GM19467 (cell line): ENCODE data around the gene FOXL3.

Experiments
- ATAC-seq: cut with Tn5 transposase; IDR thresholded peaks from one replicate; pipeline ENCODE4 v1.9.1; 2021; ENCODE audit warnings: mild to moderate bottlenecking, moderate library complexity; ENCODE audit not compliant: unreplicated experiment

The FOXL3 gene

DNA sequence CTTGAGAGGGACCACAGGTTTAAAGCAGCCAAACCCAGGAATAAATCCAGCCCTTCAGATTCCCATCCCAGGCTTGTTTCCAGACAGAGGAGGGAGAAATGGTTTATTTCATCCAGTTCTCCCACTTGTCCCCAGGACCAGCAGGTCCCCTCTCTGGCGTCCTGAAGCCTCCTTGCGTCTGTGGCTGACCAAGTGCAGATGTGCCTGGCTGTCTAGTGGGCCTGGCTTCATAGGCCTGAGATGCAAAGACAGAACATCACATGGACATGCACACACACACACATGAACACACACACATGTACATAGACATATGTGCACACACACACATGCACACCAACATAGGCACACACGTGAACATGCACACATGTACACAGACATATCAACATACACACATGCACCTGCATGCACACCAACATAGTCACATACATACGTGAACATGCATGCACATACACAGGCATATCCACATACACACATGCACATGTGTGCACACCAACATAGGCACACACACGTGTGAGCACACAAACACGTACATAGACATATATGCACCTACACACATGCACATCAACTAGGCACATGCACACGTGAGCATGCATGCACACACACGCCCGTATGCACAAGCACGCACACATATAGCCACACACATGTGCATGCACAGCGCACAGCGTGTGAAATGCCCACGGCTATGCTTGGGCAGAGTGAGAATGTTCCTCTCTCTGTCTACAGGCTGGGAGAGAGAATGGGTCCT, 10.7 kb downstream of the FOXL3 start:
- no peak for ATAC-seq

DNA sequence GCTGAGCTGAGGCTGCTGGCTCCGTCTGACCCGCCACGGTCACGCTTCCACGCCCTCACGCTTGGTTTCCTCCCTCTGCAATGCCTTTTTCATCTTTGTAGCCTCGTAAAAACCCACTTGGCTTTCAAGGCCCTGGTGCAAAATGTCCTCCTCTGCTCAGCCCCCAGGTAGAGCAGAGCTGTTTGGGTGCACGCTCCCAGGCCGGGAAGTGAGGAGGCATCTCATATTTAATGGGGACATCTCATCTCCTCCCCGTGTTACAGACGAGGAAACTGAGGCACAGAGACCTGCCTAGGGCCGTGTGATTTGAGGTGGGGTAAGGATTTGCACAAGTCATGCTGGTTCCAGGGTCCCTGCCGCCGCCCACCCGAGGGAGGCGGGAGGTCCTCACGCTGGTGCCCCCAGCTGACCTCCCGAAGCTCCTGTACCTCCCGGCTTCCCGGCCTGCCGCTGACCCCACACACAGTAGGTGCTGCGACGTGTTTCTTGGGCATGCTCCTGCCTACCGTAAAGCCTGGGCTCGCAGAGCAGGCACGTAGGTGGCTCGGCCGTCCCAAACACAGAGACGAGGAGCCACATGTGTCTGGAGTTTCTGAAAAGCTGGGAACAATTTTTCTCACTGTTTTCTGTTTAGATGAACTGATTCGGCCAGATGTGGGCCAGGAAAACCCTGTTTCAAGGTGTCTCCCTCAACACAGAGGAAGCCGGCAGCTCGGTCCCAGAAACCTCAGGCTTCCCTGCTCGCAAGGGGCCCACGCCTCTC, 11.5 kb downstream of the FOXL3 start:
- no peak for ATAC-seq

GRCh38 chr7:302054-302992, 12.4 kb downstream of the FOXL3 start:
- no peak for ATAC-seq

- no peak for ATAC-seq
Observed at GRCh38 chr7:303425-303824, 13.5 kb downstream of the FOXL3 start.

DNA sequence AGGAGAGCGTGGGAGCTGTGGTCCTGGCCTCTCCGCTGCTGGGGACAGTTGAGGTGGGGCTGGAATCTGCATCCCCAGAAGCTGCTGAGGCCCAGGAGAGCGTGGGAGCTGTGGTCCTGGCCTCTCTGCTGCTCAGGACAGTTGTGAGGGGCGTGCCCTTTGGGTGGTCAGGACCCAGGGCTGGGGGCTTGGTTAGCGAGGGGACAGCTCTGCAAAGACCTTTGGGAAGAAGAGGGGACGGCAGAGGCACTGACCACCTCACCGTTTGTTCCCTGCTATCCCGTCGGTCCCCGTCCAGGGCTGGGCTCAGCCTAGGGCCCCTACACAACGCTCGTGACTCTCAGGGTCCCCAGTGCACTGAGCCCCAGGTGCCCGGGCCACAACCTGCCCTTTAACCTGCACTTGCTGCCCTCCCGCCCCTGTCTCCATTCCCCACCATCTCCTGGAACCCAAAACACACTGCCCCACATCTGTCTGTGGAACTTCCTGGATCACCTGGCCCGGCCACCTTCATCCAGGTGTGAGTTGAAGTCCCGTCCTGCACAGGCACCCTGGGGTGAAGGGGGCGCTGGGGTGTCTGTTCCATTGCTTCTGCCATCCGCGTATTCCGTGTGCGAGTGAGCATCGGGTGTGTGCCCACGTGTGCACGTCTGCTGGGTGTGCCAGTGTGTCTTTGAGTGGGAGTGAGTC, 14.1 kb downstream of the FOXL3 start:
- no peak for ATAC-seq

DNA sequence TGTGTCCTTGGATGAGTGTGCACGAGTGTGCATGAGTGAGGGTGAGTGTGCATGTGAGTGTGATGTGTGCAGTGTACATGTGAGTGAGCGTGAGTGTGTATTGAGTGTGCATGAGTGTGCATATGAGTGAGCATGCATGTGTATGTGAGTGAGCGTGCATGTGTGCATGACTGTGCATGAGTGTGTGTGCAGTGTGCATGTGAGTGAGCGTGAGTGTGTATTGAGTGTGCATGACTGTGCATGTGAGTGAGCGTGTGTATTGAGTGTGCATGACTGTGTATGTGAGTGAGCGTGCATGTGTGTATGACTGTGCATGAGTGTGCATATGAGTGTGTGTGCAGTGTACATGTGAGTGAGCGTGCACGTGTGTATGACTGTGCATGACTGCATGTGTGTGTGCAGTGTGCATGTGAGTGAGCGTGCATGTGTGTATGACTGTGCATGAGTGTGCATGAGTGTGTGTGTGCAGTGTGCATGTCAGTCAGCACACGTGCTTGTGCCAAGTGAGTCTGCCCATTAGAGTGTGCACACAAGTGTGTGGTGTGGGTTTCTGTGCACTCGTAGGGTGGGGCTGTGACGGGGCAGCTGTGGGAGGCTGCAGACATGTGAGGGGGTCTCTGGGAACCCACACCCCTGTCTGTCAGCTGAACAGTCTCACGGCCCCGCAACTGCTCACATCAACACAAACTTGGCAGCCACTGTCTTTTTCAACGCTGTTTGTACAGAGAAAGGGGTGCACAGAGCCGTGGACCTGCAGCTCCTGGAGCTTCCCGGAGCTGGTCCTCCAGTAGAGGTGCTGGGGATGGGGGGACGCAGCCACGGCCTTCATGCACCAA, 14.8 kb downstream of the FOXL3 start:
- ATAC-seq, result no peak

DNA sequence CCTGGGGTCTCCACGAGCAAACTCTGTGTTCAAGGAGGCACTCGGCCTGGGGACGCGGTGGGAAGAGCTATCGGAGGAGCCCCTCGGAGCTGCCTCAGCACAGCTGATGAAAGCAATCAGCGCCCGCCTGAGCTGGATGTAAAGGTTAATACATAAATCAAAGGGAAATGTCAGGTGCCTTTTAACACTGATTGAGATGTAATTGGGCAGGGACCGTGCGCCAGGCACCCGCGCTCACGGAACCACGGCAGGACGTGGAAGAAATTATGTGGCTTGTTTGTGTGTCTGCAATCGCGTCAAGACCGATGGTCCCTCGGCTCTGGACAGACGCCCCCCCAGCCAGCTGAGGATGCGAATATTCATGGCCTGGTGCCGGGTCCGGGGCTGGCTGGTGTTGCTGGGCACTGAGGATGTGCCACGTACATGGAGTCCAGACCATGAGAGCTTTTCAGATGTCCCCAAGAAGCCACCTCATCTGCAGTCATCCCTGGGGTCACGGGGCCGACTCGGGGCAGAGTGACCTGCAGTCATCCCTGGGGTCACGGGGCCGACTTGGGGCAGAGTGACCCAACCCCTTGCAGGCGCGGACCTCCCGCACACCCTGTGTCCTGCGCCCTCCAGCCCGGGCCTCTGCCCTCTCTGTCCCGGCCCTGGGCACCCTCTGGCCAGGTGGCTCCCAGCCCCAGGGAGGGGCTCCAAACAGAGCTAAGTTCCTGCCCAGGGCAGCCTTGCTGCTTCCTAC, 15.6 kb downstream of the FOXL3 start:
- no peak for ATAC-seq

DNA sequence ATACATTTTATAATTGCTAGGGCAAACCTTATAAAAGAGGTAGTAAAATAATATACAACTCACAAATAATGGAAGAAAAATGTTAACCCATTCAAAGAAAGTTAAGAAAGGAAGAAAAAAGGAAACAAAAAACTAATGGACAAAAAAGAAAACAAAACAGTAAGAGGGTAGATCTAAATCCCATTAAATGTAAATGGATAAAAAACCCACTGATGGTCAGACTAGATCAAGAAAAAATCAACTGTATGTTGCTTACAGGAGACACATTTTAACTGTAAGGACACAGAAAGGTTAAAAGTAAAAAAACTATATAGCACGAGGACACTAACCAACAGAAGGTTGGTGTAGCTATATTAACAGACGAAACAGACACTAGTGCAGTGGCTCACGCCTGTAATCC, 18.0 kb downstream of the FOXL3 start:
- ATAC-seq, result no peak

DNA sequence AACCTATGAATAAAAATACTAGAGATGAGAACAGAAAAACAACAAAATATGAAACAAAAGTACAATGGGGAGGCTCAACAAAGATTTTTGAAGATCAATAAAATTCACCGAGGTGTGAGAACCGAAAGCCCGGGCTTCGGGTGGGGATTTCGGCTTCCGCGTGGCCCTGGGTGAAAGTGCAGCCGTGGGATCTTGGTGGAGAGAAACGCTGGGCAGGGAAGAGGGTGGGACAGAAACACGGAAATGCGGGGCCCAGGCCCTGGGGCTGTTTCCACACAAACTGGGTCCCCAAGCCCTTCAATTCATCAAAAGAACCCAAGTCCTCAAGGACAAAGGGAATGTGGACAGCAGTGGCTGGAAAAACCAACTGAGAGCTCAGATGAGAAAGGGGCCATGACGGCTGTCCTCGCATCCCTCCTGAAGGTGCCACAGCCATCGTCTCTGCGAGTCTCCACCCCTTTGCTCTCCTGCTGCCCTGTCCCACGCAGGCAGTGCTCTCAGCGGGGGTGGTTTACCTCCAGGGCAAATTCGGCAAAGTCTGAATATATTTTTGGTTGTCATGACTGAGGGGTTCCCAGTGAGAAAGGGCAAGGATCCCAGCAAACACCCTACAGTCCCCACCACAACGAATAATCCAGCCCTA, 19.7 kb downstream of the FOXL3 start:
- ATAC-seq, result no peak

DNA sequence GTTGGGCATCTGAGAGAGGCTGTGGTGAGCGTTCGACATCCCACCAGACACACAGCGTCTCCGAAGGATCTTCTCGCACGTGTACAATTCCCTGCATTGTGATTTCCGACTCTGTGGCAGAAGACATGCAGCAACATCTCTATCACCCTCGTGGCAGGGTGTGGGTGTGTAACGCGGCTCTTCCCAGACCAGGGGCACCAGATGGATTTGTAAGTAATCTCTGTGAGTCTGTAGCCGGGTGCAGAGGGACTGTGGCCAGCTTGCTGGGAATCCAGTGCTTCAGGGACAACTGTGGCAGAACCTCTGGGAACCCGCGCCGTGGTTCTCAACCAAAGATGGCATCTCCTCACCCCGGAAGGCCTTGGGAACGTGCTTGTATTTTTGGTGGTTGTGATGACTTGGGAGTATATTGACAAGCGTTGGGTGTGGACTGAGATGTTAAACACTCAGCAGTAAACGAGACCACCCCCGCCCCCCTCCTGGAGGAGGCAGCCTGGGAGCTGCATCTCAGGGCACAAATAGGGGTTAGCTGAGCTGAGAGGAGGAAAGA, 21.2 kb downstream of the FOXL3 start:
- no peak for ATAC-seq

DNA sequence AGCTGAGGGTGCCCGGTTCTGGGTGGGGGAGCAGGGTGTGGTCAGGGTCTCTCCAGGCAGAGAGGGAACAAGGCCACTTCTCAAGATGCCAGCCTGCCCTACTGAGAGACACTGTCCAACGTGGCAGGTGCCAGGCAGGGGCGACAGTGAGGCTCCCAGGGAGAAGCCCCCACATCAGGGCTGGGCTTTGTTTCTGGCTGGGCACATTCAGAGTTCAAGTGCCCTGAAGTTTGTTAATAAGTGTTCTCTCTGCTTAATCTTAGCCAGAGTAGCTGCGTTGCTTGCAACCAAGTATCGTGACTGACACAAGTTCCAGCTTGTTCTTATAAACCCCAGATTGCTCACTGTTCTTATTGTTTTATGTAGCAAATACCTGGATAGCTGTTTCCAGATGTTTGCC, 21.8 kb downstream of the FOXL3 start:
- ATAC-seq, result no peak

GRCh38 chr7:312424-312823, 22.5 kb downstream of the FOXL3 start:
- no peak for ATAC-seq

DNA sequence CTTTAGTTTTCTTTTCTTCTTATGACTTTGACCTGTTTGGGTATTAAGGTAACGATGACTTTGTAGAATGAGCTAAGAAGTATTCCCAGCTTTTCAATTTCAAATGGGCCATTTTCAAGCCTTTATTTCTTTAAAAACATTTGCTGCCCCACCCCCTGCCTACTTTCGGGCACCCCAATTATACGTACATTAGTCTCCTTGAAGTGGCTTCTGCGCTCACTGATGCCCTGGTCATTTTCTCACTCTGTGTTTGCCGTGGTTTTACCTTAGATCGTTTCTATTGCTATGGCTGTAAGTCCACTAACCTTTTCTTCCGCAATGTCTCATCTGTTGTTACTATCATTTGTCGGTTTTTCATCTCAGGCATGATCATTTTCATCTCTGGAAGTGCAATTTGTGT, 24.9 kb downstream of the FOXL3 start:
- no peak for ATAC-seq

DNA sequence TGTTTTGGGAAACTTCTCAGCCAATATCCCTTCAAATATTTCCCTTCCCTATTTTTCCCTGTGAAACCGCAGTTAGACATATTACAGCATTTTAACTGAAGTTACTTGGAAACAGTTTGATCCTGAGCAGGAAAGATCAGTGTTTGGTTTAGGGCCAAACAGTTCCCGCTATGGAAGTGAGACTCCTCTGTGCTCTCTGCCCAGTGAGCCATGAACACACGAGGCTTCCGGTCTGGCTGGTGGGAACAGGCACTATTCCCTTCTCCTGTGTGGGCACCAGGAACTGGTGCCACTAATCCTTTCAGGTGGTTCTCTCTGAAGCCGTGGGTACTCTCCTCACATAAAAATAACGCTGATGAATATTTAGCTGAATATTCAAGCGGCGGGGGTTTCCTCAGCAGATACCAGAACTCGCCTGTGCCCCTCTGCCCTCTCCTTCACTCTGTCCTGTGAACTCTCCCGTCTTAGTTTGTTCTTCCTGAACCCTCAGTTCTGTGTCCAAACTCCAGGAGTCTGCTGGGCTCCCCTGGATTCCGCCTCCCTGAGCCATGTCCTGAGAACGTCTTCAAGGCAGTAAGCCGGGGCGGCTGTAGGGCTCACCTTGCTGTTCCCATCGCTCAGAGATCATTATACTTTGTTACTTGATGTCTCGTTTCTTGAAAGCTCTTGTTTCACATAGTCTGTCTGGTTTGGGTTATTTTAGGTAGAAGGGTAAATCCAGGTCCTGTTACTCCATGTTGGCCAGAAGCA, 25.7 kb downstream of the FOXL3 start:
- no peak for ATAC-seq

- no peak for ATAC-seq
Observed at GRCh38 chr7:317643-318405, 27.9 kb downstream of the FOXL3 start.

DNA sequence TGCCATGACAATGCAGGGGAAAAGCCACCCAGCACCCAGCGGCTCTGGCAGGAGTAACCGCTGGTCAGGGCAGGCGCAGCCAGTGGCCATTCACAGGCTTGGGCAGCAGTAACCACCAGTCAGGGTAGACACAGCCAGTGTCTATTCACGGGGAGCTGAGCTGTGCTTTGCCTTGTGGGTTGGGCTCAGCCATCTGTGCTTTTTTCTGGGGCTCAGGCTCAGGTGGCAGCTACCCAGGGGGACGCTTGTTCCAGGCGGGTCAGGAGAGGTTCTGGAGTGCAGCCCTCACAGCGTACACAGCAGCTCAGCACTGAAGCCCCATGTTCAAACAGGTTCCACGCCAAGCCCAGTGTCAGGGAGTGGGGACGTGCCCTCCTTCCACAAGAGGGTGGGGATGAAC, 28.5 kb downstream of the FOXL3 start:
- ATAC-seq, result no peak
